HG02970 (cell line): ENCODE measurements around the gene NLGN4X.
"Not testable (repeated sequence)": the region's sequence is repeated elsewhere in the genome, so short reads cannot be mapped to it uniquely, and the experiment has no call there.

Source experiments
- ATAC-seq: cut with Tn5 transposase; IDR thresholded peaks from one replicate; pipeline ENCODE4 v1.9.1; 2021; ENCODE audit warnings: mild to moderate bottlenecking, moderate library complexity, moderate number of reproducible peaks; ENCODE audit not compliant: unreplicated experiment, low FRiP score

The NLGN4X gene

GRCh38 chrX:6019076-6019475, 209.6 kb downstream of the NLGN4X start:
- no peak for ATAC-seq

DNA sequence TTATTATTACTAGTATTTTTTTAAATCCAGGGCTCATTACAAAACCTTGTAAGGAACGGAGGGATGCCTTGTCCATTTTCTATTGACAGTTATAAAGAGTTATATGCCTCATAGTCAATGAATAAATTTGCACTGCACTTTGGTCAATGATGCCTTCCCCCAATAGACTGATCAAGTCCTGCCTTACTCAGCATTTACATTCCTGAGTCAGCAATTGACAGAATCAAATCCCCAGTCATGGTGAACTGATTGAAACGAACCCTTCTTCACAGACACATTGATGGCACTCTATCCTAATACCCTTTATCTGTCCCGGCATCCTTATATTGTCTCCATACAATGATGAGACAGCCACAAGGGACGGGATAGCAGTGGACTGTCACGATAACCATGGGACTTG, 213.2 kb downstream of the NLGN4X start:
- ATAC-seq, result no peak

DNA sequence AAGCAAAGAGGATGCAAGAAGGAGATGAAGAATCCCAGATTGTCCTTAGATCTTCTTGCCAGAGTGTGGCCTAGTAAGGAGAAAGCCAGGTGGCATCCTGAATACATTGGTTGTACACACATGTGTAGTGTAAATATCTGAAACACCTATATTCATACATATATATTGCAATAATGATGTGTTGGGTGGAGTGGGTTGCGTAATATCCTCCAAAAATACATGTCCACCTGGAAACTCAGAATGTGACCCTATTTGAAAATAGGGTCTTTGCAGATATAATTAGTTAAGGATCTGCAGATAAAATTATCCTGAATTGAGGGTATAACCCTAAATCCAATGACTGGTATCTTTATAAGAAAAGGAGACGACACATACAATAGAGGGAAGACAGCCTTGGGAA, 216.3 kb downstream of the NLGN4X start:
- ATAC-seq, result no peak

DNA sequence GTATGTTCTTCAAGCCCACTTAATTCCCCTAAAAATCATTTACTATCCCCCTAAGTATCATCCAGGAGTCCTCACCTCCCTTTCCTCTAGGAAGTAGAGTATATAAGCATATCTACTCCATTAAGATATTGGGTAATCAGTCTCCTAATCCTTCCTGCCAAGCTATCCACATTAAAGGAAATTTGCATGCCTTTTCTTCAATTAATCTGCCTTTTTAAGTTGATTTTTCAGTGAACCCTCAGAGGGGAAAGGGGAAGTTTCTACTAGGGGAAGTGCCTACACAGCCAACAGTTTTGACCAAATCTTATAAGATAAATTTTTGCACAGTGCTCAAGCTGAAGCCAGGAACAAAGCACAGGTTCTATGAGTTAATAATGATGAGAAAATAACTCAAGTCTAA, 222.8 kb downstream of the NLGN4X start:
- ATAC-seq, result no peak

DNA sequence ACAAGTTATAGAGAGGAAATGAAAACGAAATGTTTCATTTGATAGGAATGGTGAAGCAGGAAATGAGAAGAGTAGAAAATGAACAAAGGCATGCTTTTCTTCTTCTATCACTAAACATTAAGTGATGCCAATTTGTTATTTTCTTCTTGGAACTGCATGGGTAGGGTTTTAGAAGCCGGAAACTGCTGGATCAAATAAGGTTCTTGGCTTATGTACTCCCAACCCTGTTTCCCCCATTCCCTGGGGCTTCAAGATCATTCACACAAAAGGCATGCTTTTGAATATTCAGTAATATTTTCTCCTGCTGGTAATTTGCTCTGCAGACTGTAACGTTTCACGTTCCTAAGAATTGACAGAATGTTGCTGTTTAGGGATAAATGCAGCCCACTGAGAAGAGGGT, 224.1 kb downstream of the NLGN4X start:
- no peak for ATAC-seq

DNA sequence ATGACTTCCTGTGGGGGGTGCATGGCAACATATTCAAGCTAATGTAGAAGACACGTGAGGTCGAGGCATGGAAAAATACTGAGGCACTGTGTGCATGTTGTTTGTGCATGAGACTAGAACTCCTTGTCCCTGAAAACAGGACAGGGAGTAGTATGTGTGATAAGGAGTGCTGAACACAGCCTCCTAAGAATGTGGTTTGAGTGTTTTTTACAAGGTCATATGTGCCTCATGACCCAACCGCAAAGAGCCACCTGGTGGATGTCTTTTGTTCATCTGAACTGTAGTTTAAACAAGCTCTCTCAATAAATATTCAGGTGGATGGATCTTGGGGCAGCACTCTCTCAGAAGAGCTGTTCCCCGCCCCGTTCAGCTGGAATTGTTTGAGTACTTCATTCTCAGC, 226.6 kb downstream of the NLGN4X start:
- ATAC-seq, result no peak

- no peak for ATAC-seq
Measured at GRCh38 chrX:5998901-5999300, 229.8 kb downstream of the NLGN4X start.

GRCh38 chrX:5998456-5998855, 230.2 kb downstream of the NLGN4X start:
- ATAC-seq, result no peak

DNA sequence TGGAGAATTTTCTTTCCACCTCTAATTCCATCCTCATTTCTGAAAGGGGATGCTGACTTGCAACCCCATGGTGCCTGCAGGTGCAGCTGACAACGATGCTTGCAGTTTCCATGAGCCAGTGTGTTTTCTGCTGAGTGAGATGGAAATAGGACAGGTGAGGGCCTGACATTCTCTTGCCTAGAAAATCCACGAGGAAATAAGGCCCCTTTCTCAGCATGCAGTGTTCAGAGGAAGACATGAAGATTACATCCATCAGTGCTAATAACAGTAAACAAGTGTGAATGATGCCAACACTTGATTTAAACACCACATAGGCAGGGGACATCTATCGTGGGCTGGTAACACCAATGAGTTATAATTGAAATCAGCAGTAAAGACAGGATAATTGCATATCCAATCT, 237.3 kb downstream of the NLGN4X start:
- ATAC-seq, result no peak

DNA sequence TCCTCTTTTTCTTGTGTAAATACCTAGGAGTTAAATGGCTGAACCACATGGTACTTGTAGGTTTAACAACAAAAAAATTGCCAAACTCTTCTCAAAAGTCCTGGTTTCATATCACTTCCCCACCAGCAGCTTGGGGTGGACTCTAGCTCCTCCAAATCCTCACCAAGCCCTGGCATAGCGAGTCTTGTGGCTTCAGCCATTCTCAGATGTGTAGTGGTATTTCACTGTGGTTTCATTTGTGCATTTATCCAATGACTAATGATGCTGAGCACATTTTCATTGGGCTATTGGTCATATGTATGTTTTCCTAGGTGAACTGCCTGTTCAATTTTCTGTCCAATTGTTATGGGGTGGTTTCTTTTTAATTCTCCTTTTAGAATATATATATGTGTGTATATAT, 249.3 kb downstream of the NLGN4X start:
- no peak for ATAC-seq

DNA sequence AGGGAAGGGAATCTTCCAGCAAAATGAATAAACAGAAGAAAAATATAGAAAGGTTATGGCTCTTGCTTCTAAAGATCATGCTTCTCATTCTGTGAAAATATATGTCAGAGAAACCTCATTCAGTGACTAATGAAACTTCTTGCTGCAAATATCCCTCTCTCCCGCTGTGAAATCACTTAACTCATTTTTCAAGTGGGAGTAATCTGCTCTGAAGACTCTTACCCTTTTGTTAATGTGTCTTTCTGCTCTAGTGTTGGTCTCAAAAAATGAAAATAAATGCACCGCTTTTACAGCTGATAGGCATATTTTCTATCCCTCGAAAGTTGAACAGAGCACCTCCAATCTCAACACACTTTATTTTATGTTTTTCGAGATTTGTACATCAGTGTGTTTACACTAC, 252.3 kb downstream of the NLGN4X start:
- ATAC-seq, result no peak

DNA sequence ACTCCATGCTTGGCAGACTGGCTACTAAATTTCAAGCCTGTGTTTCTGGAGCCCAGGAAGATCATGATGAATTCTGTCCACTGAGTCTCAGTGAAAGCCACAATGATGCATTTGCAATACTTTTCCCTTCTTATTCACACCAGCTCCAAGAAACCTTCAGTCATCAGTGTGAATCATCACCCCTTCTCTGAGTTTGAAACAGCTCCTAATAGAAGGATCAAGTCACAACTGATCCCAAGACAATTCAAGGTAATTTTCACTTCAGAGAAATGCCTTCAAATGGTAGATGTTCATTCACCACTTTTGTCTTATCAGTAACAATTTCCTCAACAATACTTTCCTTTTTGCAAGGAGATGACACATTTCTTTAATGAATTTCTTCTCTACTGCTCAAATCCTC, 257.4 kb downstream of the NLGN4X start:
- ATAC-seq, result no peak

GRCh38 chrX:5965406-5965805, 263.3 kb downstream of the NLGN4X start:
- no peak for ATAC-seq

- ATAC-seq, result no peak
Measured at GRCh38 chrX:5959286-5959685, 269.4 kb downstream of the NLGN4X start.

DNA sequence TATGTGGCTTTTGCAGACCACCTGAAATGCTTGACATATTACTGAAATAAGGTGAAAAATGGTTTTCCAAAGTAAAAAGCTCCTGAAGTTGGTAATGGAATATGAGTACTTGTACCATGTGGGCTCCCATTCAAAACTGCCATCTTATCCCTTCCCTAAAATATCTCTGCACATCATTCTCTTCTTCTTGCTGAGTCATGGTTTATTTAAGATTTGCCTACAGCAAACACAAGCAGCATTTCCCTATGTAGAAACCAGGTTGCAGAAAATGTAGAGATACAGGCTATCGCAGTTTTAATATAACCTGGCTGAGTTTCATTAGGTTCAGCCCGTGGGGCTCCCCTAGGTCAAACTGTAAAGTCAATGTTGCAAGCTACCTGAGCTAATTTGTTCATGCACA, 270.1 kb downstream of the NLGN4X start:
- no peak for ATAC-seq

GRCh38 chrX:5957506-5957905, 271.2 kb downstream of the NLGN4X start:
- no peak for ATAC-seq

GRCh38 chrX:5936438-5936837, 292.2 kb downstream of the NLGN4X start:
- ATAC-seq, result no peak

DNA sequence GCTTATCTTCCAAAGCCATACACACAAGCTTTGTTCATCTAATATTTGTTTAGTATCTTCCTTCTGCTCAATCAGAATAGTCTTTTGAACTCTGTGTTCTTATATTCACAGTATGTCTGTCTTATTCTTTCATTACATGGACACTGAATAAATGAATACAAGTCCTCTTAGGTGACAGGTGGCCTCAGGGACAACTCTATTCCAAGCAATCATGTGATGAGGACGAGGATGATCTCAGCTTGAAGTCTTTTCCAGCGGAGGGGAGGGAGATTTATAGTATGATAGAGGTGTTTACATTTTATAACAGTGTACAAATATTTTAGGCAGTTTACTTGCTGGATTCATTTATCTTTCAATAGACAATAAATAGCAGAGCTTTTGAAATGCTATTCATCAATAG, 300.4 kb downstream of the NLGN4X start:
- no peak for ATAC-seq

GRCh38 chrX:5916945-5917344, 311.7 kb downstream of the NLGN4X start:
- ATAC-seq, result no peak

GRCh38 chrX:5915783-5916182, 312.9 kb downstream of the NLGN4X start:
- no peak for ATAC-seq

DNA sequence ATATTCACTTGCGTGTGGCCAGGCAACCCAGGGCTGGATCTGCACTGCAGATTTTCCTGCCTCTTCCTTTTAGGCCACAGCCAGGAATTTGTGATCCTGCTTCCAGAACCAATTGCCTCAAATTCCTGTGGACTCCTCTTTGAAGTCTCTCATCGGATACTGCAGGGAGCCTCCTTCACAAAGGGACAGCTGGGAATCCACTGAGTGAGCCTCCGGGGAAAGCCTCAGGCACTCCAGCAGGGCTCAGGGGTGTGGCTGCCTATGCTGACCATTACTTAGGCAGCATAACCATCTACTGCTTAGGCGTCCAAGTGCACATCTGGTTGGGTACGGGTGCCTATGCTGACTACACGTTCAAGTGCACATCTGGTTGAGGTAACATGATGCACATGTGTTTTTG, 321.5 kb downstream of the NLGN4X start:
- ATAC-seq, result no peak

- not testable (repeated sequence) for ATAC-seq
Measured at GRCh38 chrX:5903586-5904190, 325.0 kb downstream of the NLGN4X start.

DNA sequence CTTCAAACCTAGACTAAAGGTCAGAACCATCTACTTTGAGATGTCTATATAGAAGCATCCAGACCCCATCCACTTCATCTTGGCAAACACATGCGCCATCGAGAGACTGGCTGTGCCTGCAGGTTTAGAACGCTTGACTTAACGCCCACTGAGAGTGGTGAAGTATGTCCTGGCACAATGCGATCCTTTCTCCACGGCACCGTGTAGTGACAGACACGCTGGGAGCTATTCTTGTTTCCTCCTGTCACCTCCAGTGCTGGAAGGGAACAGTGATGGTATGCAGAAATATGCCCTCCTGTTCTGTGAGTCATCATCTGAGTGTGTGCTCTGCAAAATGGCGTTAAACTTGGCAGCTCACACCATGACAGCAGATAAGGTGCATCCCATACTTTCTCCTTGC, 330.2 kb downstream of the NLGN4X start:
- no peak for ATAC-seq
